ENCODE measurements around the gene TAL1.

The TAL1 gene

GRCh38 chr1:47184090-47184821 is 47.8 kb downstream of the TAL1 start:
- H3K4me2 ChIP-seq (ENCODE audit: low read length), result no peak overlapping the region

GRCh38 chr1:47183308-47184089 is 48.5 kb downstream of the TAL1 start:
- H3K4me3 ChIP-seq (ENCODE audit: low read depth, low read length, poor library complexity, severe bottlenecking), result no peak overlapping the region
- H3K4me1 ChIP-seq (ENCODE audit: insufficient read depth, low read length, severe bottlenecking), result peaks cover 5% of the 10 kb centered on the region
- H3K27me3 ChIP-seq (ENCODE audit: insufficient read depth, low read length), result no peaks in the 10 kb centered on the region
- no peak overlapping the region for H3K4me2 ChIP-seq (ENCODE audit: low read length)
- no peaks in the 10 kb centered on the region for H4K20me1 ChIP-seq (ENCODE audit: insufficient read depth, low read length)
- no peak overlapping the region for H3K9ac ChIP-seq (ENCODE audit: low read length)
- H3K9me3 ChIP-seq (ENCODE audit: low read length), result no peaks in the 10 kb centered on the region
- no peak overlapping the region for H3K27ac ChIP-seq (ENCODE audit: low read depth, low read length, poor library complexity, severe bottlenecking)
- H3K9me2 ChIP-seq (ENCODE audit: low read depth, low read length), result no peaks in the 10 kb centered on the region
- no peaks in the 10 kb centered on the region for H3F3A ChIP-seq (ENCODE audit: insufficient read depth, low read length)
- no peak overlapping the region for H2AFZ ChIP-seq (ENCODE audit: low read length)
- H3K79me2 ChIP-seq (ENCODE audit: insufficient read depth, low read length), result no peaks in the 10 kb centered on the region
- H3K36me3 ChIP-seq (ENCODE audit: insufficient read depth, low read length), result no peaks in the 10 kb centered on the region
- TF ChIP-seq CTCF (IDR thresholded peaks at IDR 0.05; ENCODE audit: low read length) (no peak), EZH2 (IDR thresholded peaks at IDR 0.05; ENCODE audit: borderline replicate concordance, low read length) (no peak)

More at GRCh38 chr1:47184090-47184821, 47.8 kb downstream of the TAL1 start:
- Histone ChIP-seq H4K20me1 (ENCODE audit: insufficient read depth, low read length) (no peaks in the 10 kb centered on the region), H3K79me2 (ENCODE audit: insufficient read depth, low read length) (no peaks in the 10 kb centered on the region), H3K36me3 (ENCODE audit: insufficient read depth, low read length) (no peaks in the 10 kb centered on the region), H3K9me2 (ENCODE audit: low read depth, low read length) (no peaks in the 10 kb centered on the region), H3K4me3 (ENCODE audit: low read depth, low read length, poor library complexity, severe bottlenecking) (no peak overlapping the region), H3F3A (ENCODE audit: insufficient read depth, low read length) (no peaks in the 10 kb centered on the region), H3K9me3 (ENCODE audit: low read length) (no peaks in the 10 kb centered on the region), H3K27me3 (ENCODE audit: insufficient read depth, low read length) (no peaks in the 10 kb centered on the region), H2AFZ (ENCODE audit: low read length) (no peak overlapping the region), H3K9ac (ENCODE audit: low read length) (no peak overlapping the region), H3K27ac (ENCODE audit: low read depth, low read length, poor library complexity, severe bottlenecking) (no peak overlapping the region), H3K4me1 (ENCODE audit: insufficient read depth, low read length, severe bottlenecking) (peaks cover 4% of the 10 kb centered on the region)
- TF ChIP-seq CTCF (IDR thresholded peaks at IDR 0.05; ENCODE audit: low read length) (no peak), EZH2 (IDR thresholded peaks at IDR 0.05; ENCODE audit: borderline replicate concordance, low read length) (no peak)

GRCh38 chr1:47182676-47183235 is 49.3 kb downstream of the TAL1 start:
- no peak for TF ChIP-seq CTCF (IDR thresholded peaks at IDR 0.05; ENCODE audit: low read length)
- no peak for TF ChIP-seq EZH2 (IDR thresholded peaks at IDR 0.05; ENCODE audit: borderline replicate concordance, low read length)
- H3K9ac ChIP-seq (ENCODE audit: low read length), result no peak overlapping the region
- no peak overlapping the region for H3K4me2 ChIP-seq (ENCODE audit: low read length)
- no peaks in the 10 kb centered on the region for H3K79me2 ChIP-seq (ENCODE audit: insufficient read depth, low read length)
- no peak overlapping the region for H2AFZ ChIP-seq (ENCODE audit: low read length)
- H3F3A ChIP-seq (ENCODE audit: insufficient read depth, low read length), result no peaks in the 10 kb centered on the region
- H3K27me3 ChIP-seq (ENCODE audit: insufficient read depth, low read length), result no peaks in the 10 kb centered on the region
- H4K20me1 ChIP-seq (ENCODE audit: insufficient read depth, low read length), result no peaks in the 10 kb centered on the region
- H3K9me2 ChIP-seq (ENCODE audit: low read depth, low read length), result no peaks in the 10 kb centered on the region
- no peaks in the 10 kb centered on the region for H3K9me3 ChIP-seq (ENCODE audit: low read length)
- H3K36me3 ChIP-seq (ENCODE audit: insufficient read depth, low read length), result no peaks in the 10 kb centered on the region
- no peak overlapping the region for H3K4me3 ChIP-seq (ENCODE audit: low read depth, low read length, poor library complexity, severe bottlenecking)
- peaks cover 5% of the 10 kb centered on the region for H3K4me1 ChIP-seq (ENCODE audit: insufficient read depth, low read length, severe bottlenecking)
- H3K27ac ChIP-seq (ENCODE audit: low read depth, low read length, poor library complexity, severe bottlenecking), result no peak overlapping the region

Measured in OCI-LY1 (cell line).